ENCODE results near the gene CRYBA2. TPM values are rescaled to one million over a fixed set of nuclear protein-coding genes. Genes with fewer than 3 reads are reported as not detected.

Gene CRYBA2
- total RNA-seq, 4 donors from 2014 or later: 2.4 to 14.2 (median 9.4) TPM; not detected in 1

GRCh38 chr2:218992196-218992595, 1.0 kb downstream of the CRYBA2 start:
- no peak for DNase-seq
- Histone ChIP-seq H3K27me3 (peaks cover 0 to 65% of the 10 kb centered on the region in 2 donors), H3K36me3 (no peaks in the 10 kb centered on the region), H3K4me3 (no peak overlapping the region), H3K9me3 (no peaks in the 10 kb centered on the region), H3K4me1 (peaks cover 0 to 26% (median 12%) of the 10 kb centered on the region in 4 donors), H3K27ac (no peak overlapping the region)
- no peak for TF ChIP-seq CTCF (IDR thresholded peaks at IDR 0.05)
- no peak for TF ChIP-seq POLR2A (IDR thresholded peaks at IDR 0.05)

GRCh38 chr2:218991674-218992168, 1.5 kb downstream of the CRYBA2 start:
- Histone ChIP-seq H3K4me3 (no peak overlapping the region), H3K36me3 (no peaks in the 10 kb centered on the region), H3K27ac (no peak overlapping the region), H3K9me3 (no peaks in the 10 kb centered on the region), H3K27me3 (peaks cover 0 to 70% of the 10 kb centered on the region in 2 donors), H3K4me1 (peaks cover 0 to 25% (median 12%) of the 10 kb centered on the region in 4 donors)
- TF ChIP-seq POLR2A (IDR thresholded peaks at IDR 0.05) (no peak), CTCF (IDR thresholded peaks at IDR 0.05) (no peak)
- DNase-seq: peak in 1 of 3 donors; percentile 44

GRCh38 chr2:218990612-218991011, 2.6 kb downstream of the CRYBA2 start:
- TF ChIP-seq CTCF (IDR thresholded peaks at IDR 0.05) (no peak), POLR2A (IDR thresholded peaks at IDR 0.05) (no peak)
- DNase-seq: peak in 1 of 3 donors; percentile 29
- Histone ChIP-seq H3K9me3 (no peaks in the 10 kb centered on the region), H3K4me1 (peaks cover 0 to 19% (median 6%) of the 10 kb centered on the region in 4 donors), H3K36me3 (no peaks in the 10 kb centered on the region), H3K27me3 (peaks cover 0 to 77% of the 10 kb centered on the region in 2 donors), H3K4me3 (no peak overlapping the region), H3K27ac (no peak overlapping the region)

GRCh38 chr2:218990052-218990451, 3.2 kb downstream of the CRYBA2 start:
- Histone ChIP-seq H3K27ac (no peak overlapping the region), H3K27me3 (peaks cover under 1 to 77% of the 10 kb centered on the region in 2 donors), H3K4me3 (no peak overlapping the region), H3K36me3 (no peaks in the 10 kb centered on the region), H3K9me3 (no peaks in the 10 kb centered on the region), H3K4me1 (peaks cover 0 to 24% (median 6%) of the 10 kb centered on the region in 4 donors)
- TF ChIP-seq CTCF (IDR thresholded peaks at IDR 0.05) (no peak), POLR2A (IDR thresholded peaks at IDR 0.05) (no peak)
- DNase-seq: peak in 1 of 3 donors; percentile 22

- peak in 1 of 3 donors; percentile 10 for DNase-seq
- TF ChIP-seq CTCF (IDR thresholded peaks at IDR 0.05): no peak
- no peak for TF ChIP-seq POLR2A (IDR thresholded peaks at IDR 0.05)
- Histone ChIP-seq H3K4me3 (no peak overlapping the region), H3K36me3 (no peaks in the 10 kb centered on the region), H3K27me3 (peaks cover 3 to 81% of the 10 kb centered on the region in 2 donors), H3K9me3 (no peaks in the 10 kb centered on the region), H3K27ac (no peak overlapping the region), H3K4me1 (peaks cover 0 to 31% (median 9%) of the 10 kb centered on the region in 4 donors)
Observed at GRCh38 chr2:218988650-218989049, 4.6 kb downstream of the CRYBA2 start.
